HG03354 (cell line): ENCODE measurements around the gene AHCYL1.
A peak's percentile ranks its signal among the peaks of the same experiment; 100 is the strongest.
"Not testable (repeated sequence)": the region's sequence is repeated elsewhere in the genome, so short reads cannot be mapped to it uniquely, and the experiment has no call there.

ENCODE experiments used
- ATAC-seq: cut with Tn5 transposase; IDR thresholded peaks from one replicate; pipeline ENCODE4 v1.9.1; 2021; ENCODE audit warnings: mild to moderate bottlenecking; ENCODE audit not compliant: unreplicated experiment, poor library complexity, severe bottlenecking

Gene AHCYL1

DNA sequence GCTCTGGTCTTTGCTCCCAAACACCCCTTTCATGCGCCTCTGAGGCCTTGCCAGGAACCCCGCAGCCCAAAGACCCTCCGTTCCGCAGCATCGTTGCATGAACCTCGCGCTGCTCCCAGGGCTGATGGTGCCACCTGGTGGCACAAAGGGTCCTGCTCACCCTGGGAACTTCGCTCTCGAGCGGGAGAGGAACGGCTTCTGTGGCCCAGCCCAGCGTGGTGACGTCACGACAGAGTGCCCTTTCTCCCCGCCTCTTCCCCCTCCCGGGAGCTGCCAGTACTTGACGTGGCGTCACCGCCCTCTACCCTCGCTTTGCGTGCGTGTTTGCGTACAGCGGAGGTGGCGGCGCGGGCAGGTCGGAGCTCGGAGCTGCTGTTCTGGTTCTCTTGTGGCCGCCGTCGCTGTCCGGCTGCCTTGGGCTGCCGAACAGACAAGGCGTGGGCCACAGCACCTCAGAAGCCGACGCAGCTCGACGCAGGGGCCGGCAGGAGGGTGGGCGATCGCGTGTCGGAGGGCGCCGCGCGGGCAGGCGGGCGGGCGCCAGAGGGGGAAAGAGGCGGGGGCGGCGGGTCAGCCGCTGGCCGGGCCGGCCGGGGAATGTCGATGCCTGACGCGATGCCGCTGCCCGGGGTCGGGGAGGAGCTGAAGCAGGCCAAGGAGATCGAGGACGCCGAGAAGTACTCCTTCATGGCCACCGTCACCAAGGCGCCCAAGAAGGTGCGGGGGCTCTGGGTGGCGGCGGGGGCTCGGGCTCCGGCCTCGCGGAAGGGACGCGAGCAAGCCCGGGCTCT, at the start of gene AHCYL1:
Gene AHCYL1 (plus strand): TSS at position 310 of the 791 bp plus-strand sequence. CDS start 288 bp downstream, at position 598.
- ATAC-seq, result peak; percentile 98

DNA sequence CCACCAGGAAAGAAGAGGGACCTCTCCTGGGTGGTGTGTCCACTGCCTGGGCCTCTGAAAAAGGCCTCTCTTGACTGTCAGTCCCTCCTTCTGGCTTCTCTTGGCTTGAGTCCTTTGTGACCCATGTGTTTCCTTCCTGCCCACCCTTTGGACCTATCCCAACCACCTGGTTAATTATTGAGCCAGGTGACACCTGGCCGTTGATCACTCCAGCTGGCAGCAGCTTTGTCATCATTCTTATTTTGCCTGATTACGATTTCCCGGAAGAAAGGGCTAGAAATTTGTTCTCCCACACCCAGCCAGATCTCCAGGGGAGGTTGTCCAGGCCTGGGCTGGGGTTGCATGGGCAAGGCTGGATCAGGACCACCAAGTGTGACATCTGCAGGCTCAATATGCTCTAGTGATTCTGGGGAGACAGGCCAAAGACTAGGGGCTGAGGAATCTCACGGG, 49.1 kb upstream of the AHCYL1 start:
- no peak for ATAC-seq

DNA sequence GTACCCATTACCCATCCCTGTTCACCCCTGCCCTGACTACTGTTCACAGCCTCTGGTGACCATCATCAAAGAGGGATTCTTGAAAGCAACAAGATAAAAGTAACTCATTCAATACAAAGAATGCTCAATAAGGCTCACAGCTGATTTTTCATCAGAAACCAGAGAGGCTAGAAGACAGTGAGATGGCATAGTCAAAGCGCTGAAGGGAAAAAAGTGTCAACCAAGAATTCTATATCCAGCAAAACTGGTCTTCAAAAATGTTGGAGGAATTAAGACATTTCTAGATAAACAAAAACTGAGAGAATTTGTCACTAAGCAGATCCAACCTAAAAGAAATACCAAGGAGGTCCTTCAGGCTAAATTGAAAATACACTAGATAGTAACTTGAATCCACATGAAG, 46.8 kb upstream of the AHCYL1 start:
- ATAC-seq, result no peak

DNA sequence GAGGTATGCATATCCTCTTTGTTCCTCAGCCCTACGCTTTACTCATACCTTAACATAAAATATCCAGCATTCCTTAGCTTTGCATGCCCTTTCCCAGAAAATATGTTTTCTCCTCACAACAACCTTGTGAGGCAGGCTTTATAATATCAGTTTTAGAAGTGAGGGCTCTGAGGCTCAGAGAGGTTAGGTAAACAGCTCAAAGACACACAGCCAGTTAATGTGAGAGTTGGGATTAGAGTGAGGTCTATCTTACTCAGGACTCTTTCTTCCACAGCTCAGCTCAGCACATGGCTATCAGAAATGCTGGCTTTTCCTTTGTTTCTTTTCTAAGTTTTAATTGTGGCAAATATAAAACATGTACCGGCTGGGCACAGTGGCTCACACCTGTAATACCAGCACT, 46.0 kb upstream of the AHCYL1 start:
- no peak for ATAC-seq

DNA sequence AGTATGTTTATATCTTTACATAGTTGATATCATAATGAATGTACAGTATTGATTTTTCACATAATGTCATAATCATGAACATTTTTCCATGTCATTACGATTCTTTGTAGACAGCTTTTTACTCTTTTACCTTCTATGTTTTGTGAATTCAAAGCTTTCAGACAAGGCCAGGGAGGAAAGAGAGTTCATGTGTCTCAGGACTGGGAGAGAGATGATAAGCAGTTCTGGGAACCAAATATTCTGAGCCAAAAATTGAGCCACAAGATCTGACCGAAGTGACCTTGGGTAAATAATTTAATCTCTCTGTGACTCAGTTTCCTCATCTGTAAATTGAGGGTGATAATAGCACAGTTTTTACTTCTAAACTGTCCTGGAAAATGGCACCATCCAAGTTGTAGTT, 42.1 kb upstream of the AHCYL1 start:
- no peak for ATAC-seq

DNA sequence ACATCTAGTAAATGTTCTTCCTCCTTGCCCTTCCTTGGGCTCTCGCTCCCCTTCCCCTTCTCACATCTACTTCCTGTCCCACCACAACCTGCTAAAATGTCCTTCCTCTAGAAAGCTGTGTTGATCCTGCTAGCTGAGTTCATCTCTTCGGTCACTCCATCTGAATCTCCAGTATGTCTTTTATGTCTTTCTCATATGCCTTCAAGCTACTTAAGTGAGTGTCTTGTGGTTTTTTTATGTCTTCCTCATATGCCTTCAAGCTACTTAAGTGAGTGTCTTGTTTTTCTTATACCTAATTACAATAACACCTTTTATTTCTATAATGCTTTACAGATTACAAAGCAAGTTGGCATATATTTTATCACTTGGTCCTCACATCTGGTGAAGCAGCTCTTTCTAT, 40.0 kb upstream of the AHCYL1 start:
- no peak for ATAC-seq

DNA sequence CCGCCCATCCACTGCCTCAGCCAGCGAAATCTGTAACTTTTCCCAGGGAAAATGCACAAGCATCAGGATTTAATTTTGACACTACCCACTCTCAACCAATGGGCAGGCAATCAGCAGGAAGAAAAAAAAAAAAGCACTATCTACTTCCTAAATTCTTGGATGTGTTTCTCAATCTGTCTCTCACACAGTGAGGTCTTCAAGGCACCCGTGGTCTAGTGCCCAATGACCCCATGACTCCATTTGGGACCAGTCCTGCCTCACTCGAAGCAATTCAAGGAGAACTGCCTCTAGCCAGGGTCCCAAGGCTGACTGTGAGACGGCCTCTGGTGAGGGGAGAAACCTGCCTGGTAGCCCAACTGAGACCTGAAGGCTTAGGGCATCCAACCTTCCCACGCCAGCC, 38.1 kb upstream of the AHCYL1 start:
- no peak for ATAC-seq

DNA sequence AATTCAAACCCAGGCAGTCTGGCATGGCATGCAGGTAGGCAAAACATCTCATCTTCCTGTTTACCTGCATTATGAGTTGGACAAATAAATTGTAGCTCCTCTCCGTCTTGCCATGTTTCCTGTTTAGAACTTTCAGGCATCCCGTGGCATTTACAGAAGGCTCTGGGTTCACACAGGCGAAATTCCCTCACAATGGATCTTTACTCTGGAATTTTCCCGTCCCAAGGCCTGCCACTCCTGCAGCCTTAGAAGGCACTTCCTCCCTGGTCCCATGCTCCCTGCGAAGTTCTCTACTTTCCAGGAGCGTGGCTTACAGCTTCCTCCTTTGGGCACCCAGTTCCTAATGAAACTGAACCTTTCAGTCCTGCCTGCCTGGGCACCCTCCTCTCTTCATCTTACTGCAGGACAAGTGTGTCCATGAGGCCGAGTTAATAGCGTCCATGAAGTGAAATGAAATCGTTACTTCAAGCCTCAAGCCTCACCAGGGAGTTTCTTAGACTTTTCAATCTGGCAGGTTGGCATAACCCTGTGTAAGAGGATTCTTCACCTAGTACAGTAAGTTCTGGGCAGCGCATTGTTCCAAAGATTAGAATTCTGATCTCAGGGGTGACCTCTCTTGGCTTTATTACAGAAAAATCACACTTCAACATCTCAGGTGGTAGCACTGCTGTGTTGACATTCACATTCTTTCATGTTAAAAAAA, 36.8 kb upstream of the AHCYL1 start:
- ATAC-seq, result no peak

DNA sequence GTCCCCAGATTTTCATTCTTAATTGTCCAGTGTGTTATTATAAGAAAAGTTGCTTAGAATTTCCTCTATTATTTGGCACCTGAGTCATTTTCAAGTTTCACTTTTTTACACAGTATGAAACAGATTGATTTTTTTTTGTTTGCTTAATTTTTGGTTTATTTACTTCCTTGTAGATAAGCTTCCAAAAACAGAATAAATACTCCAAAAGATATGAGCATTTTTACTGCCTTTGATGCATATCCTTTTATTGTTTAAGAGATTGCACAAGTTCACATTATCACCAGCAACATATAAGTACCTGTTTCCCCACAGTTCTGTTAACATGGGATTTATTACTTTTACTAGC, 36.3 kb upstream of the AHCYL1 start:
- ATAC-seq, result no peak

DNA sequence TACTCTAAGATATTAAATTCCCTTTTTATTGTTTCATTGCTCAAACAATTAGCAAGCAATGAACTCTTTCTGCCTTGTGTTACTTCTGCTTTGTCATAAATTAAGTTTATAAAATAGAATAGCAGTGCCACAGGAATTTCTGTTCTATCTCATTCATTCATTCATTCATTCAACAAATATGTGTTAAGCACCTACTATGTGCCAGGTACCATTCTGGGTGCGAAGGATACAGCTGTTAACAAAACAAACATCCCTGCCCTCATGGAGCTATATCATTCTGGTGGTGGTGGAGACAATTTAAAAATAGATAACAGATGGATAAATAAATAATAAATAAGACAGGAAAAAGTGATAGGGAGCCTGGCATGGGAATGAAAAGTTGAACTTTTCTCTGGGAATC, 34.5 kb upstream of the AHCYL1 start:
- ATAC-seq, result no peak

DNA sequence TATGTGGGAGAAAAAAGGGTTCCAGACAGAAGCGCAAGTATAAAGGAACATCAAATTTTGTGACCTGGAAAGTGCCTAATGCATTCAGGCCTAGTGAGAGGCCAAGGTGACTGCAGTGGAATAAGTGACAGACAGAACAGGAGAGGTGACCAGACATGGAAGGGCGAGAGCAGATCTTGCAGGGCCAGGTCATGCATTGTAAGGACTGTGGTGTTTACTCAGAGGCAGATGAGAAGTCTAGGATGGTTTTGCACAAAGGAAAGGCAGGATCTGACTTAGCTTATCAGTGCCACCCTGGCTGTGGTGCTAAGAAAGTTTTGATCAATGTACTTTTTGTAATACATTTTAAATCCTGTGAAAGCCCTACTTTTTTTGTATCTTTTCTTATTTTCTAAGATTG, 34.1 kb upstream of the AHCYL1 start:
- ATAC-seq, result no peak

DNA sequence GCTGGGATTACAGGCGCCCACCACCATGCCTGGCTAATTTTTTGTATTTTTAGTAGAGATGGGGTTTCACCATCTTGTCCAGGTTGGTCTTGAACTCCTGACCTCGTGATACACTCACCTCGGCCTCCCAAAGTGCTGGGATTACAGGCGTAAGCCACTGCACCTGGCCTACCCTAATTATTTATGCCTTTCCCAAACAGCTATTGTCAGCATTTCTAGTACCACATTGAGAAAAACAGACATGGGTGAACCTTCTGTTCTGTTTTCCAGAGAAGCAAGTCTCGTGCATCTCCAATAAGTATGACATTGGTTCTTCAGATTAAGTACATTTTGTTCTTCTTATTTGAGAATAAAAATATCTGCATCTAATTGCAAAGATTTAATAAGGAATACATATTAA, 33.1 kb upstream of the AHCYL1 start:
- not testable (repeated sequence) for ATAC-seq

DNA sequence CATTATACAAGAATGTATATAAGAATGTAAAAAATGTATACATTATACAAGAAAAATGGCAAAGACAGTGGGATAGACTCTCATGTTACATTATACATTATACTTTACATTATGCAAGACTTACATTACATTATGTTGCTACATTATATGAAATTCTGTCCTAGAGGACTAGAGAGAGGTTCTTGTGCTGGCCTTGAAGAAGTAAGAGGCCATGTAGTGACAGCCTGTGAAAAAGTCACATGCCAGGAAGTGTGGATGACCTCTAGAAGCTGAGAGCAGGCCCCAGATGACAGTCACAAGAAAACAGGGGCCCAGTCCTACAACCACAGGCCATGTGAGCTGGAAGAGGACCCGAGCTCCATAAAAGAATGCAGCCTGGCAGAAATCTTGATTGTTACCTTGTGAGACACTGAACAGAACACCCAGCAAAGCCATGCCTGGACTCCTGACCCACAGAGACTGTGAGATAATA, 30.5 kb upstream of the AHCYL1 start:
- no peak for ATAC-seq

DNA sequence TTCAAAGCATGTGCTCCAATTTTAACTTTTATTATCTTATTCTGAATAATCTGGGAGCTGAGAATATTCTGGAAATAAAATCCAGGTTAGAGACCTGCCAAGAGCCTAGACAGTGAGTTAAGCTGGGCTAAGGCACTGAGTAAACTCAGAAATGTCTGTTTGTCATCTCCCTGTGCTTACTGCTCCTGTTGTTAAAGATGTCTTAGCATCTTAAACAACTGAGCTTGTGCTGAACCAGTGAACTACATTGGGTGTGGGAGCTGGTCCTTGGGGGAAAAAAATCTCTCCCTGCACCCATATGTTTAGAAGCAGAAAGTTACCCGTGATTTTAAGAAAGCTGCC, 25.0 kb upstream of the AHCYL1 start:
- no peak for ATAC-seq

DNA sequence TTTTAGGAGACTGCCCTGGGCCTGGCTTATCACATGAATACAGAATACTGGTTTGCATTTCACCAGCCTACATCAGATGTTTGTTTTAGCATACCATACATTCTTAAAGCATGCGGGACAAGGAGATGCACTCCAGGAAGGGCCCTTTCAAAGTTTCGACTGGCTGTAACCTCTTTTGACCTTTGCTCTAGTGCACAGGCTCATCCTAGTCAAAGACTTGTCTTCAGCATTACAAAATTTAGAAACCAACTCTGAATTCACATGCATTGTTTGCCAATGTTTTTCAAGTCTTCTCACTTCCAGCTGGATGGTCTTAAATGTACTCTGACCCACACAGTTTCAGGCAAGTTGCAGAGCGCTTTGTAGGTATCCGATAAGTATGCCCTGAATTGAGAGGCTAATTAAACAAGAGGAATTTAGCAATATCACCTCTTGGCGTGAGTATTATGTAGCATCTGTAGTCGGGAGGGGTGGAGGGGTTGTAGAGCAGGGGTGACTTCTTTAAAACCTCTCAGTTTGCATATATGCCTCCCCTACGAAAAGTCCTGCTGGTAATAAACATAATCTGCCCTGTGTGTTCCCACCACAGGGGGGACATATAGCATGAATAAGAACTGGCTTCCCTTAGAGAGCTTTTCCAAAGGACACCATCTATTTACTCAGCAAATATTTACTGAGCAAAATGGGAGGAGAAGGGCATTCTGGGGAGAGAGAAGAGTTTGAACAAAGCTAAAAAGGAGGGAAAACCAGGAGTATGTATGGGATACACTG, 24.4 kb upstream of the AHCYL1 start:
- no peak for ATAC-seq

DNA sequence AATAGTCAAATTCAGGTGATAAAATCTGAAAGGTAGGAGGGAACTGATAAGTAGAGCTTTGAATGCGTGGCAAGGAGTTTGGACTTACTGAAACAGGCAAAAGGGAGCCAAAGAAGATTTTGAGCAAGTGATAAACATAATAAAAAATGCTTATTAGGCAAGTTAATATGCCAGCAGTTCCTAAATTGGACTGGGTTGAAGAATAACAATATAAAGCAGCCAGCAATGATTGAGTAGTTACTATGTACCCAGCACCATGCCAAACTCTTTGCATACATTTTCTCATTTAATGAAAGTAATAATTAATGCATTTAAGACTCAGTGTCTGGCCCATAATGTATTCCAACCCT, 23.8 kb upstream of the AHCYL1 start:
- ATAC-seq, result no peak

DNA sequence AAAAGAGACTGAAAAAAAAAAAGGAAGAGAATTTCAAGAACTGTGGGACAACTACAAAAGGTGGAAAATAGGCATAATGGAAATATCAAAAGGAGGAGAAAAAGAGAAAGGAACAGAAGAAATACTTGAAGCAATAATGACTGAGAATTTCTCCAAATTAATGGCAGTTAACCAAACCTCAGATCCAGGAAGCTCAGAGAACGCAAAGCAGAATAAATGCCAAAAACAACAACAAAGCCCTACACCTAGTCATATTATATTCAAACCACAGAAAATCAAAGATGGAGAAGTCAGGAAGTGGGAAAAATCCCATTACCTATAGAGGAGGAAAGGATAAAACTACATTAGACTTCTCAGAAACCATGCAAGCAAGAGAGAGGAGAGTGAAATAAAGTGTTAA, 20.7 kb upstream of the AHCYL1 start:
- ATAC-seq, result no peak

DNA sequence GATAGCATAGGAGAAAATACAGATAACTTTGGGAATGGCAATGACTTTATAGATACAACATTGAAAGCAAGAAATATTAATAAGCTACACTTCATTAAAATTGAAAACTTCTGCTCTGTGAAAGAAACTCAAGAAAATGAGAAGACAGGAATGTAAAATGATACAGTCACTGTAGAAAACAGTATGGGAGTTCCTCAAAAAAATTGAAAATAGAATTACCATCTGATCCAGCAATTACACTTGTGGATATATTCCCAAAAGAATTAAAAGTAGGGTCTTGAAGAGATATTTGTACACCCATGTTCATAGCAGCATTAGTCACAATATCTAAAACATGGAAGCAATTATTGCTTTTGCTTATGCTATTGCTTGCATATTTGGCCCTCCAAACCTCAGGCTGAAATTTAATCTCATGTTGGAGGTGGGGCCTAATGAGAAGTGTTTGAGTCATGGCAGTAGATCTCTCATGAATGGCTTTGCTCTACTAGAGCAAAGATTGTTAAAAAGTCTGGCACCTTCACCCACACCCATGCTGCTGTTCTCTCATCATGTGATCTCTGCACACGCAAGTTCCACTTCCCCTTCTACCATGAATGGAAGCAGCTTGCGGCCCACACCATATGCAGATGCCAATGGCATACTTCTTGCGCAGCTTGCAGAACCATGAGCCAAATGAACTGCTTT, 15.3 kb upstream of the AHCYL1 start:
- no peak for ATAC-seq

DNA sequence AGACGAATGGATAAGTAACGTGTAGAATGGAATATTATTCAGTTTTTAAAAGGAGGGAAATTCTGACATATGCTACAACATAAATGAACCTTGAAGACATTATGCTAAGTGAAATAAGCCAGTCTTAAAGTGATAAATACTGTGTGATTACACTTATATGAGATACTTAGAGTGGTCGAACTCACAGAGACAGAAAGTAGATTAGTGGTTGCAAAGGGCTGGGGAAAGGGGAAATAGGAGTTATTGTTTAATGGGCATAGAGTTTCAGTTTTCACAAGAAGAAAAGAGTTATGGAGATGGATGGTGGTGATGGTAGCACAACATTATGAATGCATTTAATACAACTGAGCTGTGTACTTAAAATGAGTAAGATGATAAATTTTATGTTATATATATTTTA, 14.7 kb upstream of the AHCYL1 start:
- ATAC-seq, result no peak

DNA sequence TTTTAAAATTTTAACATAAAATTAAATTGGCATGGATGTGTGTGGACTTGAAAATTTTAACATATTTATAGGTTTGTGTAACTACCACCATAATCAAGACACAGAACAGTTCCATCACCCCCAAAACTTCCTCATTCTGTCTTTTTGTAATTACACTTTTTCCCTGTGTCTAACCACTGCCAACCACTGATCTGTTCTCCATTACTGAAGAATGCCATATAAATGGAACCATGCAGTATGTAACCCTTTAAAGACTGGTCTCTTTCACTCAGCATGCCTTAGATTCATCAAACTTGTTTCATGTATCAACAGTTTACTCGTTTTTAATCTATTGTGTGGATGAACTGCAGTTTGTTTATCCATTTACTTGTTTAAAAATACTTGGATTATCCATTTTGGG, 13.0 kb upstream of the AHCYL1 start:
- ATAC-seq, result no peak
